ENCODE data around the gene UBASH3B.

GRCh38 chr11:122656631-122657101 is 1.1 kb downstream of the UBASH3B start:
- TF ChIP-seq POLR2A (IDR thresholded peaks at IDR 0.05; ENCODE audit: insufficient read depth in 1 of 2, low read depth in 2 of 2, low read length in 2 of 2) (no peak), MAX (IDR thresholded peaks at IDR 0.05) (no peak), NONO (IDR thresholded peaks at IDR 0.05) (no peak), NONO (CRISPR knock-in tag; conservative IDR thresholded peaks at IDR 0.05) (no peak), ZHX2 (IDR thresholded peaks at IDR 0.05; ENCODE audit: low read depth) (no peak), ZHX2 (CRISPR knock-in tag; IDR thresholded peaks at IDR 0.05; ENCODE audit: borderline replicate concordance) (no peak), TAF1 (CRISPR knock-in tag; IDR thresholded peaks at IDR 0.05) (no peak), IRF2 (CRISPR knock-in tag; IDR thresholded peaks at IDR 0.05) (no peak), SETDB1 (CRISPR knock-in tag; IDR thresholded peaks at IDR 0.05; ENCODE audit: borderline replicate concordance) (no peak), ZNF652 (CRISPR knock-in tag; IDR thresholded peaks at IDR 0.05; ENCODE audit: borderline replicate concordance, low read depth) (no peak), ZNF674 (CRISPR knock-in tag; IDR thresholded peaks at IDR 0.05; ENCODE audit: low read depth) (no peak), ELF4 (CRISPR knock-in tag; IDR thresholded peaks at IDR 0.05; ENCODE audit: borderline replicate concordance) (no peak)

Measured in HepG2 (cell line).